Measurements from ENCODE around the gene SAMD14. TPM values are rescaled to one million over a fixed set of nuclear protein-coding genes. Genes with fewer than 3 reads are reported as not detected.

Gene SAMD14
- total RNA-seq, result 1.4 TPM
- long read RNA-seq, partial matches to known transcripts, result 2 of 2 reads
- long read RNA-seq, other reads (novel, unspliced or antisense), result 0 of 2 reads

GRCh38 chr17:50129728-50130558 lies at the start of gene SAMD14:
TSS of gene SAMD14 (minus strand) at chr17:50130160. CDS start at chr17:50124959, 5,201 bp downstream.
- DNase-seq (ENCODE audit: low spot score), result no peak

DNA sequence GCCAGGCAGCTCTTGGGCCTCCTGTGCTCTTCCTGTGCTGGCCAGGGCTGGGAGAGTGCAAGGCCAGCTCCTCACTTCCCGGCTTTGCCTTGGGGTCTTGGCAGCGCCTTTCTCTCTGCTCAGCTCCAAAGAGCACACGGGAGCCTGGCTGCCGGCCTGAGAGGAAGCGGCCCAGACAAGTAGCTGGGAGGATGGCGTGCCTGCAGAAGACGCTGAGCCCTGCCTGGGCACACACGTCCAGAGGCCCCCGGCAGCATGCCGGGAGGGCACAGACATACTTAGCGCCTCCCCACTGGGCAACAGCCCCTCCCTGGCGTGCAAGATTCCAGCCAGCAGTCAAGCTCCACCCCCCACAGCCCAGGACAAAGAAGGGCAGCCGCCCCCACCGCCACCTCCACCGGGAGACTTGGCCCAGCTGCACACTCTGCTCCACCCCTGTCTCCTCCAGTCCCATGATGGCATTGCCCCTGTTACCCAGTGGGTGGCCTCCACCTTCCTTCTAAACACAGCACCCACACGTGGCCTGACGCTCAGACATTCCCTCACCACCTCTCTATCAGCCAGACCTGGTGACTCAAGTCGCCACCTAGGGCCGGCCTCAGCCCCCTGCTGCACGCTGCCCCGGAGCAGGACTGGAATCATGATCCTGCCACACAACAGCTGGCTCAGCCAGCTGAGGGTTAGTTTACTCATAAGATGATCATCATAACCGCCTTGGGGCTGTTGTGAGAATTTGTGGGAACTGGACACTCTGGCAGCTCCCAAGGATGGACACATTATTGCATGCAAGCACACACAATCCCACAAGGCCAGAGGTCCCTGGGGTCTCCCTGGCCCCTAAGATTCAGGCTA lies 48.2 kb upstream of the SAMD14 start:
- DNase-seq (ENCODE audit: low spot score), result no peak

- DNase-seq (ENCODE audit: low spot score), result no peak
Observed at GRCh38 chr17:50177476-50177875, 47.5 kb upstream of the SAMD14 start.

DNA sequence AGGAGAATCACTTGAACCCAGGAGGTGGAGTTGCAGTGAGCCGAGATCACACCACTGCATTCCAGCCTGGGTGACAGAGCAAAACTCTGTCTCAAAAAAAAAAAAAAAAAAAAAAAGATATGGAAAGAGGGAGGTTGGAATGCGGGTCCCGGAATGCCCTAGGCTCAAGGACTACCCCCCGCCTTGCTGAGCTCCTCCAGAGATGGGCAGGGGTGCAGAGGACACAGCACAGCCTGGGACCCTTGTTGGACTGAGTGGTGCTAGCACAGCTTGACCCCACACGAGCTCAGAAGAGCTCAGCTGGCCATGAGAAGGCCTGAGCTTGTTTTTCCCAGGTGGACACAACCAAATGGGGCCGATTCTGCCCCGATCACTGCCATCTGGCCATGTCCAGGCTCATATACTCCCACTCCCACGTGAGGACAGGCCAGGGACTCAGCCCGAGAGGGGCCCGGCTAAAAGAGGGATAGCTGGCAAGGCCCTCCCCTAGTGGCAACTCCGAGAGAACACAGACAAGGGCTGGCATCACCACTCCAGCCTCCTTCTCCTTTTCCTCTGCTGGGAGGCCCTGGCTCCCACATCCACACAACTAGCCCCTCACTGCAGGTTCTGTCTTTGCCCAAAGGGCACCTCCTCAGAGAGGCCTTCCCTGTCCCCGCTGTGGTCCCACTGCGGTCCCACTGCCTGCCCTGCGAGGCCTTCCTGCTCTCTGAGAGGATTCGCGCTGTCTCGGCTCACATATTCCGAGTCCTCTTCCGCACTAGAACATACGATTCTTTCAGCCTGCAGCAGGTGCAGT lies 46.8 kb upstream of the SAMD14 start:
- no peak for DNase-seq (ENCODE audit: low spot score)

- no peak for DNase-seq (ENCODE audit: low spot score)
Observed at GRCh38 chr17:50175035-50175807, 45.3 kb upstream of the SAMD14 start.

DNA sequence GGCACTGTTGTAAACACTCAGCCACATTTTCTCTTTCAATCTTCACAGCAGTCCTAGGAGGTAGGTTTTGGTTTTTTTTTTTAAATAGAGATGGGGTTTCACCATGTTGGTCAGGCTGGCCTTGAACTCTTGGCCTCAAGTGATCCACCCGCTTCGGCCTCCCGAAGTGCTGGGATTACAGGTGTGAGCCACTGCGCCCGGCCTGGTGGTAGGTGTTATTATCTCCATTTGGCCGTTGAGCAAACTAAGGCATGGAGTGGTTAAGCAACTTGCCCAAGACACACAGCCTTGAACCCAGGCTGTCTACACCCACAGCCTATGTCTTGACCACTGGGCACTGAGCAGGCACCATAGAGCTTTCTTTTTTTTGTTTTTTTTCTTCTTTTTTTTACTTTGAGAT lies 44.5 kb upstream of the SAMD14 start:
- no peak for DNase-seq (ENCODE audit: low spot score)

DNA sequence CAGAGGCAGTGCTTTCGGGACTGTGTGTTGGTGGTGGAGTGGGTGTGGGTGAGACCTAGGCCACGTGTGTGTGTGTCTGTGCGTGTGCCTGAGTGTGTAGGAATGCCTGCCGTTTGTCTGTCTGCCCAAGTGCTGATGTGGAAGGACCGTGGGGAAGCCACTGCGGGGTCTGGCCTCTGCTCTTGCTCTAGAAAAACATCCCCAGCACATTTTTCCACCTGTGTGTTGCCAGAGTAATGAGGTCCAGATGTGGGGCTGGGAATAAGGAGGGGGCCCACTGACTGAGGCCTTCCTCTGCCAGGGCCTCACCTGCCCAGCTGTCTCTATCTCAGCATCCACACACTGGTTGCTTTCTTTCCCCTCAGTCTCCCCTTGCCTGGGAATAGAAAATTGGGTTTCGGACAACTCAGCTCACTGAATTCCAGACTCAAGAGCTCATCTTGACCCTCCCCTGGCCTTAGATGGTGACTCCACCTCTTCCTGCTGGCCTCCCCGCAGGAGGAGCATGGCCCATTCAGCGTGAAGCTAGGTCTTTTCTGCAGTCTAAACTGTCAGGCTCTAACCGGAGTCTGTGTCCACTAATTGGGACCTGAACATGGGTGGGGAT lies 43.5 kb upstream of the SAMD14 start:
- DNase-seq (ENCODE audit: low spot score), result no peak

DNA sequence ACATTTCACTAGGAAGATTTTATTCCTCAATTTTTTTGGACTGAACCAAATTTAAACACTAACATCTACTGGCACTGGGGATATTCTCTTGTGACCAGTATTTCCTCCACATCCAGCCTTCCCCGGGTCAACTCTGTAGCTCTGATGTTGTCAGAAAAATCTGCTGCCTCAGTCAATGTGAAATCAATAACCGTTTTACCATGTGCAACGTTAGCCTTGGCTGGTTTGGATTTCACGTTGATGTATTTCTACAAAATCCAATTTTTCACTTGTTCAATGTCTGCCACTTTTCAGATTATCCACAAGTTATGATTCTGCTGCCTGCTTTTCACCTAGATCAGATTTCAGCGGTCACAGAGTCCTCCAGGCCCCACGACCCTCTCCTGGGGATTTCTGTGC lies 43.0 kb upstream of the SAMD14 start:
- no peak for DNase-seq (ENCODE audit: low spot score)

- DNase-seq (ENCODE audit: low spot score), result no peak
Observed at GRCh38 chr17:50172130-50172529, 42.2 kb upstream of the SAMD14 start.

DNA sequence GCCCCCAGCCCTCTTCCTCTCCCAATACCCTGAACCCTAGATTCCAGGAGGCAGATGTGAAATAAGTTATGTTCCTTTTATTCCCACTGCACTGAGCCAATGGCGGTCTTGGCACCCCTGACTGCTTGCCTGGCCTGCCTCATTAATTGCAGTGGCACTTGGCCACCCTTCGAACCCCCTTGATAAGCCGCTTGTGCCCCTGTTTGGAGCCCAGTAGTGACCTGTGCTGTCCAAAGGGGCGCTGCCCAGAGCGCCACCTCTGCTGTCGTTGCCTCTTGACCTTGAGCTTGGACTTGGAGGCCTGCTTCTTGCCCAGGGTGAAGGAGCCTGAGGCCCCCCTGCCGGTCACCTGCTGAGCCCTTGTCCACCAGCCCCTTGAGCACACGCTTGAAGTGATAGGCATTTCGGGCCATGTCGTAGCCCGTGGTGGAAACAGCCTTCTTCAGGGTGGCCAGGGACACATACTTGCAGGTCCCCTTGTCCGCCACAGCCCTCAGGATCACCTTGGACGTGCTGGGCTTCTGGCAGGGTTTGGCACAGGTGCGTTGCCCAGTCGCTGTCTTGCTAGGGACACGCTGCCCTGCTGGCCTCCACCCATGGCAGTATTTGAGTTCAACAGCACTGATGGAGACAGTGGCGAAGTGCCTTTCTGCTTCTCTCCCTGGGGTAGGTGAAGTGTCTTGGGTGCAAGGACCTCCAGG lies 41.6 kb upstream of the SAMD14 start:
- DNase-seq (ENCODE audit: low spot score), result no peak

GRCh38 chr17:50170662-50171370 lies 40.9 kb upstream of the SAMD14 start:
- no peak for DNase-seq (ENCODE audit: low spot score)

- DNase-seq (ENCODE audit: low spot score), result no peak
Observed at GRCh38 chr17:50169881-50170459, 40.0 kb upstream of the SAMD14 start.

GRCh38 chr17:50169121-50169764 lies 39.3 kb upstream of the SAMD14 start:
- no peak for DNase-seq (ENCODE audit: low spot score)

DNA sequence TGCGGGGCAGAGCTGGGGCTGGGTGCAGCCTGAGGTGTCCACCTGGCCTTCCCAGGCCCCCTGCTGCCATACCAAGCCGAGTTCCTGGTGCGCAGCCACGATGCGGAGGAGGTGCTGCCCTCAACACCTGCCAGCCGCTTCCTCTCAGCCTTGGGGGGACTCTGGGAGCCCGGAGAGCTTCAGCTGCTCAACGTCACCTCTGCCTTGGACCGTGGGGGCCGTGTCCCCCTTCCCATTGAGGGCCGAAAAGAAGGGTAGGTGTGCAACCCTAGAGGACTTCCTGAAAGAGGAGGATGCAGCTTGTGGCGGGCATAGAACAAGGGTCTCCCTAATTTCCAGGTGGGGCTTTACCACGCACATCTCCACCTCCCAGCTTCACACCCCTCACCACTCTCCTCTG lies 38.4 kb upstream of the SAMD14 start:
- DNase-seq (ENCODE audit: low spot score), result no peak

GRCh38 chr17:50167371-50167770 lies 37.4 kb upstream of the SAMD14 start:
- no peak for DNase-seq (ENCODE audit: low spot score)

- DNase-seq (ENCODE audit: low spot score), result no peak
Observed at GRCh38 chr17:50166518-50167181, 36.7 kb upstream of the SAMD14 start.

DNA sequence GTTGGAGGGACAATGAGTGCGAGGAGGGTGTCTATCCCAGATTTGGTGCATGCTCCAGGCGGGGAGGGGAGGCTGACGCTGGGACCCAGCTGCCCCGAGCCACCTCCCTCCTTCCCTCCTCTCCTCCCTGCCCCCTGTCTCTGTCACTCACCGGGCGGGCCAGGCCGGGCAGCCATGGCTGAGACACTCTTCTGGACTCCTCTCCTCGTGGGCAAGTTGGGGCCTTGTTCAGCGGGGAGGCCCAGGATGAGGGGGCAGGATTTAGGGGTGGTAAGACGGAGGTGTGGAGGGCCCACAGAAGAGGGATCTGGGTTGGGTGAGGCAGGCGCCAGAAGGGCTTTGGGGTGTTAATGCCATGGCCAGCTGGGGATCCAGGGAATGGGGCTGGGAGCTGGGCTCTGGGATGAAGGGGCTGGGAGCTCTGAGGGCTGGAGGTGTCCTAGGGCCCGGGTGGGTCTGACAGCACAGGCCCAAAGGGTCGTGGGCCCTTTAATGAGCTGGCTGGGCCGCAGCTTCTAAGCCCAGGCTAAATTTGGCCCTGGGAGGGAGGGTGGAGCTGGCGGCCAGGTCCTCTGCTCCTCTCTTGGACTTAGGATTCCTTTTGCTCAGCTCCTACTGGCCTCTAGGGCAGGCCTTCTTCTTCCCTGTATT lies 36.0 kb upstream of the SAMD14 start, which contains the start of gene SGCA:
Gene SGCA, plus strand, starts transcription at position 139 of the 651 bp plus-strand sequence. Its CDS starts 36 bp downstream, at position 175.
- no peak for DNase-seq (ENCODE audit: low spot score)

Measured in mesenteric fat pad (tissue), 1 donor.